HEK293 (cell line): ENCODE measurements around the gene BIK.

Experiments used
- IKZF3 ChIP-seq: fragments of 450-650 bp; IDR thresholded peaks from 2 replicates; pipeline ENCODE4 v1.5.0; 2018; ENCODE audit warnings: missing biosample characterization, mild to moderate bottlenecking, missing genetic modification characterization, moderate library complexity
- WT1 ChIP-seq: fragments of 450-650 bp; formaldehyde crosslinking; IDR thresholded peaks from 2 replicates; pipeline ENCODE4 v1.5.1; 2016; ENCODE audit warnings: missing biosample characterization, missing genetic modification characterization
- YY2 ChIP-seq: fragments of 450-650 bp; formaldehyde crosslinking; IDR thresholded peaks from 2 replicates; pipeline ENCODE4 v1.5.1; 2016; ENCODE audit warnings: missing biosample characterization, missing genetic modification characterization
- ZFHX2 ChIP-seq: fragments of 450-650 bp; formaldehyde crosslinking; conservative IDR thresholded peaks from 2 replicates; pipeline ENCODE4 v1.5.1; 2016; ENCODE audit warnings: missing biosample characterization, missing genetic modification characterization
- ZNF214 ChIP-seq: fragments of 450-650 bp; formaldehyde crosslinking; IDR thresholded peaks from 2 replicates; pipeline ENCODE4 v1.5.1; 2017; ENCODE audit warnings: missing biosample characterization, mild to moderate bottlenecking, missing genetic modification characterization, borderline replicate concordance
- ZNF24 ChIP-seq: fragments of 450-650 bp; formaldehyde crosslinking; IDR thresholded peaks from 2 replicates; pipeline ENCODE4 v1.5.1; 2016; ENCODE audit warnings: missing biosample characterization, missing genetic modification characterization
- ZNF280D ChIP-seq: fragments of 450-650 bp; formaldehyde crosslinking; IDR thresholded peaks from 2 replicates; pipeline ENCODE4 v1.5.1; 2016; ENCODE audit warnings: missing biosample characterization, missing genetic modification characterization
- ZNF341 ChIP-seq: fragments of 450-650 bp; formaldehyde crosslinking; IDR thresholded peaks from 2 replicates; pipeline ENCODE4; 2016; ENCODE audit warnings: low read depth, missing biosample characterization, missing genetic modification characterization
- ZNF391 ChIP-seq: fragments of 450-650 bp; formaldehyde crosslinking; IDR thresholded peaks from 2 replicates; pipeline ENCODE4 v1.5.1; 2016; ENCODE audit warnings: low read depth, missing biosample characterization, missing genetic modification characterization, borderline replicate concordance
- ZNF561 ChIP-seq: fragments of 450-650 bp; IDR thresholded peaks from 2 replicates; pipeline ENCODE4 v1.5.1; 2018; ENCODE audit warnings: missing biosample characterization, missing genetic modification characterization, borderline replicate concordance
- ZNF624 ChIP-seq: fragments of 450-650 bp; formaldehyde crosslinking; IDR thresholded peaks from 2 replicates; pipeline ENCODE4 v1.5.1; 2017; ENCODE audit warnings: missing biosample characterization, missing genetic modification characterization
- ZNF747 ChIP-seq: fragments of 450-650 bp; formaldehyde crosslinking; IDR thresholded peaks from 2 replicates; pipeline ENCODE4 v1.5.1; 2016; ENCODE audit warnings: missing biosample characterization, missing genetic modification characterization
- TF ChIP-seq, protein P1 (sequence below): fragments of 450-650 bp; formaldehyde crosslinking; IDR thresholded peaks from 2 replicates; pipeline ENCODE4 v1.5.1; 2017; ENCODE audit warnings: missing biosample characterization, missing genetic modification characterization
- TF ChIP-seq, protein P2 (sequence below): fragments of 450-650 bp; formaldehyde crosslinking; IDR thresholded peaks from 2 replicates; pipeline ENCODE4 v1.5.1; 2016; ENCODE audit warnings: missing biosample characterization, missing genetic modification characterization
- TF ChIP-seq, protein P3 (sequence below): fragments of 450-650 bp; formaldehyde crosslinking; conservative IDR thresholded peaks from 2 replicates; pipeline ENCODE4 v1.5.1; 2016; ENCODE audit warnings: low read depth, missing biosample characterization, missing genetic modification characterization
- TF ChIP-seq, protein P4 (sequence below): fragments of 450-650 bp; formaldehyde crosslinking; IDR thresholded peaks from 2 replicates; pipeline ENCODE4 v1.5.1; 2016; ENCODE audit warnings: missing biosample characterization, missing genetic modification characterization
- TF ChIP-seq, protein P5 (sequence below): fragments of 450-650 bp; formaldehyde crosslinking; IDR thresholded peaks from 2 replicates; pipeline ENCODE4 v1.5.1; 2016; ENCODE audit warnings: missing biosample characterization, missing genetic modification characterization, low read depth

Gene BIK

DNA sequence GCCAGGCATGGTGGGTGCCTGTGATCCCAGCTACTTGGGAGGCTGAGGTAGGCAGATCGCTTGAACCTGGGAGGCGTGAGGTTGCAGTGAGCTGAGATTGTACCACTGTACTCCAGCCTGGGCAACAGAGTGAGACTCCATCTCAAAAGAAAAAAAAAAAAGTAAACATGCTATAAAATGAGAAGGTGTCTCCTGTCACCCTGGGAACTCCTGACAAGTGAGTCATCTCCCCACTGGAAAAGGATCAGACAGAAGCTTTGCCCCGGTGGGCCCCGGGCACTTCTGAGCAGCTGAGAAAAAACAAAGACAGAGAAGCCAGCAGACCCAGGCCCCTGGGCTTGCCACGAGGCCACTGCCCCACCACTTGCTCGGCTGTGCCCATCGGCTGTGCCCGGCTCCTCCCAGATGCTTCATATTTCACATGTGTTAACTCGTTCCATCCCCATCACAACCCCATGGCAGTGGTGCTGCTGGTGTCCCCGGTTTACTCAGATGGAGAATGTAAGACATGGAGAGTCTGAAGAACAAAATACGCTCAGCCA is 43.6 kb upstream of the BIK start (continued):
- peak; percentile 67; the same call in 1 of the 2 replicates for TF ChIP-seq ZNF280D (tag by site-specific recombination)
- TF ChIP-seq, protein P1, sequence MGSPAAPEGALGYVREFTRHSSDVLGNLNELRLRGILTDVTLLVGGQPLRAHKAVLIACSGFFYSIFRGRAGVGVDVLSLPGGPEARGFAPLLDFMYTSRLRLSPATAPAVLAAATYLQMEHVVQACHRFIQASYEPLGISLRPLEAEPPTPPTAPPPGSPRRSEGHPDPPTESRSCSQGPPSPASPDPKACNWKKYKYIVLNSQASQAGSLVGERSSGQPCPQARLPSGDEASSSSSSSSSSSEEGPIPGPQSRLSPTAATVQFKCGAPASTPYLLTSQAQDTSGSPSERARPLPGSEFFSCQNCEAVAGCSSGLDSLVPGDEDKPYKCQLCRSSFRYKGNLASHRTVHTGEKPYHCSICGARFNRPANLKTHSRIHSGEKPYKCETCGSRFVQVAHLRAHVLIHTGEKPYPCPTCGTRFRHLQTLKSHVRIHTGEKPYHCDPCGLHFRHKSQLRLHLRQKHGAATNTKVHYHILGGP (tag by site-specific recombination), result no peak
- no peak for TF ChIP-seq ZNF561 (tag by site-specific recombination)
- TF ChIP-seq IKZF3 (tag by site-specific recombination), result no peak
- TF ChIP-seq, protein P2, sequence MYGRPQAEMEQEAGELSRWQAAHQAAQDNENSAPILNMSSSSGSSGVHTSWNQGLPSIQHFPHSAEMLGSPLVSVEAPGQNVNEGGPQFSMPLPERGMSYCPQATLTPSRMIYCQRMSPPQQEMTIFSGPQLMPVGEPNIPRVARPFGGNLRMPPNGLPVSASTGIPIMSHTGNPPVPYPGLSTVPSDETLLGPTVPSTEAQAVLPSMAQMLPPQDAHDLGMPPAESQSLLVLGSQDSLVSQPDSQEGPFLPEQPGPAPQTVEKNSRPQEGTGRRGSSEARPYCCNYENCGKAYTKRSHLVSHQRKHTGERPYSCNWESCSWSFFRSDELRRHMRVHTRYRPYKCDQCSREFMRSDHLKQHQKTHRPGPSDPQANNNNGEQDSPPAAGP (tag by site-specific recombination), result peak; percentile 28; the same call in 1 of the 2 replicates
- TF ChIP-seq ZFHX2 (tag by site-specific recombination), result 0 out of 2 replicates have a peak, but pooled peaks have one; percentile 16
- peak; percentile 74 for TF ChIP-seq ZNF341 (tag by site-specific recombination)
- 0 out of 2 replicates have a peak, but pooled peaks have one; percentile 26 for TF ChIP-seq YY2 (tag by site-specific recombination)
- TF ChIP-seq, protein P3, sequence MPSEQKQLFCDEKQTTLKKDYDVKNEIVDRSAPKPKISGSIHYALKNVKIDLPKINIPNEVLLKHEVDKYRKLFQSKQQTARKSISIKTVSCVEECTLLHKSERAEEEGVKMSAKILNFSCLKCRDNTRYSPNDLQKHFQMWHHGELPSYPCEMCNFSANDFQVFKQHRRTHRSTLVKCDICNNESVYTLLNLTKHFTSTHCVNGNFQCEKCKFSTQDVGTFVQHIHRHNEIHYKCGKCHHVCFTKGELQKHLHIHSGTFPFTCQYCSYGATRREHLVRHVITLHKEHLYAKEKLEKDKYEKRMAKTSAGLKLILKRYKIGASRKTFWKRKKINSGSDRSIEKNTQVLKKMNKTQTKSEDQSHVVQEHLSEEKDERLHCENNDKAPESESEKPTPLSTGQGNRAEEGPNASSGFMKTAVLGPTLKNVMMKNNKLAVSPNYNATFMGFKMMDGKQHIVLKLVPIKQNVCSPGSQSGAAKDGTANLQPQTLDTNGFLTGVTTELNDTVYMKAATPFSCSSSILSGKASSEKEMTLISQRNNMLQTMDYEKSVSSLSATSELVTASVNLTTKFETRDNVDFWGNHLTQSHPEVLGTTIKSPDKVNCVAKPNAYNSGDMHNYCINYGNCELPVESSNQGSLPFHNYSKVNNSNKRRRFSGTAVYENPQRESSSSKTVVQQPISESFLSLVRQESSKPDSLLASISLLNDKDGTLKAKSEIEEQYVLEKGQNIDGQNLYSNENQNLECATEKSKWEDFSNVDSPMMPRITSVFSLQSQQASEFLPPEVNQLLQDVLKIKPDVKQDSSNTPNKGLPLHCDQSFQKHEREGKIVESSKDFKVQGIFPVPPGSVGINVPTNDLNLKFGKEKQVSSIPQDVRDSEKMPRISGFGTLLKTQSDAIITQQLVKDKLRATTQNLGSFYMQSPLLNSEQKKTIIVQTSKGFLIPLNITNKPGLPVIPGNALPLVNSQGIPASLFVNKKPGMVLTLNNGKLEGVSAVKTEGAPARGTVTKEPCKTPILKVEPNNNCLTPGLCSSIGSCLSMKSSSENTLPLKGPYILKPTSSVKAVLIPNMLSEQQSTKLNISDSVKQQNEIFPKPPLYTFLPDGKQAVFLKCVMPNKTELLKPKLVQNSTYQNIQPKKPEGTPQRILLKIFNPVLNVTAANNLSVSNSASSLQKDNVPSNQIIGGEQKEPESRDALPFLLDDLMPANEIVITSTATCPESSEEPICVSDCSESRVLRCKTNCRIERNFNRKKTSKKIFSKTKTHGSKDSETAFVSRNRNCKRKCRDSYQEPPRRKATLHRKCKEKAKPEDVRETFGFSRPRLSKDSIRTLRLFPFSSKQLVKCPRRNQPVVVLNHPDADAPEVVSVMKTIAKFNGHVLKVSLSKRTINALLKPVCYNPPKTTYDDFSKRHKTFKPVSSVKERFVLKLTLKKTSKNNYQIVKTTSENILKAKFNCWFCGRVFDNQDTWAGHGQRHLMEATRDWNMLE (tag by site-specific recombination), result no peak
- 0 out of 2 replicates have a peak, but pooled peaks have one; percentile 39 for TF ChIP-seq WT1 (tag by site-specific recombination)
- TF ChIP-seq, protein P4, sequence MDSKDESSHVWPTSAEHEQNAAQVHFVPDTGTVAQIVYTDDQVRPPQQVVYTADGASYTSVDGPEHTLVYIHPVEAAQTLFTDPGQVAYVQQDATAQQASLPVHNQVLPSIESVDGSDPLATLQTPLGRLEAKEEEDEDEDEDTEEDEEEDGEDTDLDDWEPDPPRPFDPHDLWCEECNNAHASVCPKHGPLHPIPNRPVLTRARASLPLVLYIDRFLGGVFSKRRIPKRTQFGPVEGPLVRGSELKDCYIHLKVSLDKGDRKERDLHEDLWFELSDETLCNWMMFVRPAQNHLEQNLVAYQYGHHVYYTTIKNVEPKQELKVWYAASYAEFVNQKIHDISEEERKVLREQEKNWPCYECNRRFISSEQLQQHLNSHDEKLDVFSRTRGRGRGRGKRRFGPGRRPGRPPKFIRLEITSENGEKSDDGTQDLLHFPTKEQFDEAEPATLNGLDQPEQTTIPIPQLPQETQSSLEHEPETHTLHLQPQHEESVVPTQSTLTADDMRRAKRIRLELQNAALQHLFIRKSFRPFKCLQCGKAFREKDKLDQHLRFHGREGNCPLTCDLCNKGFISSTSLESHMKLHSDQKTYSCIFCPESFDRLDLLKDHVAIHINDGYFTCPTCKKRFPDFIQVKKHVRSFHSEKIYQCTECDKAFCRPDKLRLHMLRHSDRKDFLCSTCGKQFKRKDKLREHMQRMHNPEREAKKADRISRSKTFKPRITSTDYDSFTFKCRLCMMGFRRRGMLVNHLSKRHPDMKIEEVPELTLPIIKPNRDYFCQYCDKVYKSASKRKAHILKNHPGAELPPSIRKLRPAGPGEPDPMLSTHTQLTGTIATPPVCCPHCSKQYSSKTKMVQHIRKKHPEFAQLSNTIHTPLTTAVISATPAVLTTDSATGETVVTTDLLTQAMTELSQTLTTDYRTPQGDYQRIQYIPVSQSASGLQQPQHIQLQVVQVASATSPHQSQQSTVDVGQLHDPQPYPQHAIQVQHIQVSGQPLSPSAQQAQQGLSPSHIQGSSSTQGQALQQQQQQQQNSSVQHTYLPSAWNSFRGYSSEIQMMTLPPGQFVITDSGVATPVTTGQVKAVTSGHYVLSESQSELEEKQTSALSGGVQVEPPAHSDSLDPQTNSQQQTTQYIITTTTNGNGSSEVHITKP, result peak; percentile 93
- TF ChIP-seq ZNF214 (tag by site-specific recombination), result no peak
- no peak for TF ChIP-seq ZNF747 (tag by site-specific recombination)
- TF ChIP-seq ZNF24 (tag by site-specific recombination), result 0 out of 2 replicates have a peak, but pooled peaks have one; percentile 36
- TF ChIP-seq, protein P5, sequence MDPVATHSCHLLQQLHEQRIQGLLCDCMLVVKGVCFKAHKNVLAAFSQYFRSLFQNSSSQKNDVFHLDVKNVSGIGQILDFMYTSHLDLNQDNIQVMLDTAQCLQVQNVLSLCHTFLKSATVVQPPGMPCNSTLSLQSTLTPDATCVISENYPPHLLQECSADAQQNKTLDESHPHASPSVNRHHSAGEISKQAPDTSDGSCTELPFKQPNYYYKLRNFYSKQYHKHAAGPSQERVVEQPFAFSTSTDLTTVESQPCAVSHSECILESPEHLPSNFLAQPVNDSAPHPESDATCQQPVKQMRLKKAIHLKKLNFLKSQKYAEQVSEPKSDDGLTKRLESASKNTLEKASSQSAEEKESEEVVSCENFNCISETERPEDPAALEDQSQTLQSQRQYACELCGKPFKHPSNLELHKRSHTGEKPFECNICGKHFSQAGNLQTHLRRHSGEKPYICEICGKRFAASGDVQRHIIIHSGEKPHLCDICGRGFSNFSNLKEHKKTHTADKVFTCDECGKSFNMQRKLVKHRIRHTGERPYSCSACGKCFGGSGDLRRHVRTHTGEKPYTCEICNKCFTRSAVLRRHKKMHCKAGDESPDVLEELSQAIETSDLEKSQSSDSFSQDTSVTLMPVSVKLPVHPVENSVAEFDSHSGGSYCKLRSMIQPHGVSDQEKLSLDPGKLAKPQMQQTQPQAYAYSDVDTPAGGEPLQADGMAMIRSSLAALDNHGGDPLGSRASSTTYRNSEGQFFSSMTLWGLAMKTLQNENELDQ (tag by site-specific recombination), result no peak
- no peak for TF ChIP-seq ZNF391 (tag by site-specific recombination)
- TF ChIP-seq ZNF624 (tag by site-specific recombination), result no peak
